RKO (cell line): ENCODE results near the gene SPINK1.
A peak's percentile ranks its signal among the peaks of the same experiment; 100 is the strongest.
"Not testable (repeated sequence)": the region's sequence is repeated elsewhere in the genome, so short reads cannot be mapped to it uniquely, and the experiment has no call there.

Experiments used
- DNase-seq: peaks from one replicate; pipeline ENCODE4 v3.0.0-alpha.2; 2016; ENCODE audit warnings: low spot score

SPINK1 gene

GRCh38 chr5:147831465-147831864 is at the start of gene SPINK1:
Gene SPINK1, minus strand, starts transcription at chr5:147831671. Its CDS starts 94 bp downstream, at chr5:147831577.
- DNase-seq: no peak

- no peak for DNase-seq
These were observed 49.0 kb upstream of the SPINK1 start for GRCh38 chr5:147880487-147880886.

GRCh38 chr5:147879784-147880183 is 48.3 kb upstream of the SPINK1 start:
- DNase-seq: no peak

- DNase-seq: no peak
These were observed 46.7 kb upstream of the SPINK1 start, which contains the start of gene SCGB3A2 for GRCh38 chr5:147878066-147878759. Gene SCGB3A2, plus strand, starts transcription at chr5:147878711. Its CDS starts 93 bp downstream, at chr5:147878804.

- no peak for DNase-seq
These were observed 45.2 kb upstream of the SPINK1 start for GRCh38 chr5:147876626-147877025.

GRCh38 chr5:147876141-147876540 is 44.7 kb upstream of the SPINK1 start:
- DNase-seq: no peak

- DNase-seq: no peak
These were observed 43.5 kb upstream of the SPINK1 start for GRCh38 chr5:147874910-147875367.

GRCh38 chr5:147874118-147874875 is 42.8 kb upstream of the SPINK1 start:
- not testable (repeated sequence) for DNase-seq

GRCh38 chr5:147872744-147873435 is 41.4 kb upstream of the SPINK1 start:
- not testable (repeated sequence) for DNase-seq

- not testable (repeated sequence) for DNase-seq
These were observed 40.6 kb upstream of the SPINK1 start for GRCh38 chr5:147871980-147872549.

- DNase-seq: not testable (repeated sequence)
These were observed 38.4 kb upstream of the SPINK1 start for GRCh38 chr5:147869892-147870291.

- DNase-seq: no peak
These were observed 37.6 kb upstream of the SPINK1 start for GRCh38 chr5:147869112-147869511.

GRCh38 chr5:147863454-147864158 is 32.1 kb upstream of the SPINK1 start:
- DNase-seq: no peak

GRCh38 chr5:147860641-147861025 is 29.2 kb upstream of the SPINK1 start:
- no peak for DNase-seq

- DNase-seq: no peak
These were observed 28.6 kb upstream of the SPINK1 start for GRCh38 chr5:147859962-147860640.

GRCh38 chr5:147858565-147858964 is 27.1 kb upstream of the SPINK1 start:
- no peak for DNase-seq

- peak; percentile 54 for DNase-seq
These were observed 26.0 kb upstream of the SPINK1 start for GRCh38 chr5:147857302-147858129.

GRCh38 chr5:147856801-147857200 is 25.3 kb upstream of the SPINK1 start:
- no peak for DNase-seq

- DNase-seq: no peak
These were observed 24.3 kb upstream of the SPINK1 start for GRCh38 chr5:147855774-147856069.
